ENCODE results near the gene ZG16B.

GRCh38 chr16:2834968-2835367 is 4.9 kb downstream of the ZG16B start:
- TF ChIP-seq POLR2A (IDR thresholded peaks at IDR 0.05) = no peak
- TF ChIP-seq CTCF (IDR thresholded peaks at IDR 0.05) = no peak
